HUES64 (cell line): ENCODE measurements around the gene PRR36.

Experiments used
- H3K27ac ChIP-seq: 2 replicates; pipeline ENCODE4 v1.7.0; 2013; ENCODE audit warnings: low read depth, low read length, inconsistent platforms
- H3K27me3 ChIP-seq: 2 replicates; pipeline ENCODE4 v1.6.1; 2013; ENCODE audit warnings: mild to moderate bottlenecking, low read length; ENCODE audit not compliant: insufficient read depth
- H3K36me3 ChIP-seq: 2 replicates; pipeline ENCODE4 v1.6.1; 2013; ENCODE audit warnings: mild to moderate bottlenecking, low read length; ENCODE audit not compliant: insufficient read depth
- H3K4me1 ChIP-seq: 2 replicates; pipeline ENCODE4 v1.6.1; 2013; ENCODE audit warnings: mild to moderate bottlenecking, low read length, moderate library complexity; ENCODE audit not compliant: insufficient read depth
- H3K4me3 ChIP-seq: 2 replicates; pipeline ENCODE4 v1.5.1; 2013; ENCODE audit warnings: mild to moderate bottlenecking, low read length, moderate library complexity
- H3K9ac ChIP-seq: 2 replicates; pipeline ENCODE4 v1.6.1; 2013; ENCODE audit warnings: mild to moderate bottlenecking, low read depth, low read length
- H3K9me3 ChIP-seq: 2 replicates; pipeline ENCODE4 v1.6.1; 2013; ENCODE audit warnings: low read depth, low read length; ENCODE audit not compliant: insufficient read depth
- WGBS: fragments of 150-250, 120-280 bp; methylation state at CpG from one replicate; pipeline ENCODE4 v1.1.7; 2013; ENCODE audit warnings: missing lambda C conversion rate; 5-methylcytosine and 5-hydroxymethylcytosine counted together

Gene PRR36

GRCh38 chr19:7845390-7846154 lies 28.6 kb downstream of the PRR36 start:
- H3K9ac ChIP-seq: no peak overlapping the region
- 0 out of 2 replicates have a peak, but pooled peaks cover 4% of the 10 kb centered on the region for H3K9me3 ChIP-seq
- no peaks in the 10 kb centered on the region for H3K36me3 ChIP-seq
- H3K27me3 ChIP-seq: no peaks in the 10 kb centered on the region
- no peaks in the 10 kb centered on the region for H3K4me1 ChIP-seq
- 89% methylated on average over 20 of the region's 20 CpGs for WGBS
- no peak overlapping the region for H3K27ac ChIP-seq
- H3K4me3 ChIP-seq: no peak overlapping the region

GRCh38 chr19:7844951-7845350 lies 29.2 kb downstream of the PRR36 start:
- Histone ChIP-seq H3K27ac (no peak overlapping the region), H3K4me3 (no peak overlapping the region), H3K36me3 (no peaks in the 10 kb centered on the region), H3K9me3 (0 out of 2 replicates have a peak, but pooled peaks cover 4% of the 10 kb centered on the region), H3K27me3 (no peaks in the 10 kb centered on the region), H3K9ac (no peak overlapping the region), H3K4me1 (no peaks in the 10 kb centered on the region)
- 84% methylated on average over 10 of the region's 10 CpGs for WGBS

GRCh38 chr19:7844405-7844804 lies 29.8 kb downstream of the PRR36 start:
- H3K36me3 ChIP-seq: no peaks in the 10 kb centered on the region
- no peaks in the 10 kb centered on the region for H3K4me1 ChIP-seq
- H3K9me3 ChIP-seq: 0 out of 2 replicates have a peak, but pooled peaks cover 4% of the 10 kb centered on the region
- H3K9ac ChIP-seq: no peak overlapping the region
- H3K4me3 ChIP-seq: no peak overlapping the region
- 81% methylated on average over 5 of the region's 5 CpGs for WGBS
- no peak overlapping the region for H3K27ac ChIP-seq
- H3K27me3 ChIP-seq: no peaks in the 10 kb centered on the region

- Histone ChIP-seq H3K27ac (no peak overlapping the region), H3K36me3 (no peaks in the 10 kb centered on the region), H3K4me1 (no peaks in the 10 kb centered on the region), H3K4me3 (no peak overlapping the region), H3K27me3 (0 out of 2 replicates have a peak, but pooled peaks cover 2% of the 10 kb centered on the region), H3K9me3 (0 out of 2 replicates have a peak, but pooled peaks cover 4% of the 10 kb centered on the region), H3K9ac (no peak overlapping the region)
- WGBS: 90% methylated on average over 6 of the region's 6 CpGs
Measured at GRCh38 chr19:7843521-7843920, 30.7 kb downstream of the PRR36 start.

- no peaks in the 10 kb centered on the region for H3K36me3 ChIP-seq
- 0 out of 2 replicates have a peak, but pooled peaks cover 4% of the 10 kb centered on the region for H3K9me3 ChIP-seq
- H3K27me3 ChIP-seq: 0 out of 2 replicates have a peak, but pooled peaks cover 2% of the 10 kb centered on the region
- no peak overlapping the region for H3K27ac ChIP-seq
- no peaks in the 10 kb centered on the region for H3K4me1 ChIP-seq
- WGBS: 92% methylated on average over 12 of the region's 12 CpGs
- no peak overlapping the region for H3K9ac ChIP-seq
- no peak overlapping the region for H3K4me3 ChIP-seq
Measured at GRCh38 chr19:7842661-7843294, 31.4 kb downstream of the PRR36 start.

- H3K27ac ChIP-seq: no peak overlapping the region
- H3K36me3 ChIP-seq: no peaks in the 10 kb centered on the region
- H3K9me3 ChIP-seq: 0 out of 2 replicates have a peak, but pooled peaks cover 4% of the 10 kb centered on the region
- no peak overlapping the region for H3K4me3 ChIP-seq
- H3K4me1 ChIP-seq: no peaks in the 10 kb centered on the region
- 91% methylated on average over 11 of the region's 11 CpGs for WGBS
- no peak overlapping the region for H3K9ac ChIP-seq
- 0 out of 2 replicates have a peak, but pooled peaks cover 2% of the 10 kb centered on the region for H3K27me3 ChIP-seq
Measured at GRCh38 chr19:7841751-7842660, 32.2 kb downstream of the PRR36 start.

GRCh38 chr19:7840629-7841028 lies 33.6 kb downstream of the PRR36 start:
- Histone ChIP-seq H3K9ac (no peak overlapping the region), H3K27ac (no peak overlapping the region), H3K4me1 (no peaks in the 10 kb centered on the region), H3K36me3 (no peaks in the 10 kb centered on the region), H3K27me3 (0 out of 2 replicates have a peak, but pooled peaks cover 2% of the 10 kb centered on the region), H3K9me3 (0 out of 2 replicates have a peak, but pooled peaks cover 4% of the 10 kb centered on the region), H3K4me3 (no peak overlapping the region)
- WGBS: 96% methylated on average over 8 of the region's 8 CpGs

- WGBS: 90% methylated on average over 6 of the region's 6 CpGs
- no peaks in the 10 kb centered on the region for H3K36me3 ChIP-seq
- H3K27me3 ChIP-seq: 0 out of 2 replicates have a peak, but pooled peaks cover 2% of the 10 kb centered on the region
- no peak overlapping the region for H3K9ac ChIP-seq
- H3K9me3 ChIP-seq: 0 out of 2 replicates have a peak, but pooled peaks cover 4% of the 10 kb centered on the region
- no peaks in the 10 kb centered on the region for H3K4me1 ChIP-seq
- no peak overlapping the region for H3K4me3 ChIP-seq
- H3K27ac ChIP-seq: no peak overlapping the region
Measured at GRCh38 chr19:7839476-7839875, 34.7 kb downstream of the PRR36 start.

- 89% methylated on average over 23 of the region's 23 CpGs for WGBS
- Histone ChIP-seq H3K9me3 (no peaks in the 10 kb centered on the region), H3K4me3 (no peak overlapping the region), H3K9ac (no peak overlapping the region), H3K36me3 (no peaks in the 10 kb centered on the region), H3K27ac (no peak overlapping the region), H3K4me1 (no peaks in the 10 kb centered on the region), H3K27me3 (peaks cover 6% of the 10 kb centered on the region)
Measured at GRCh38 chr19:7833225-7834099, 40.7 kb downstream of the PRR36 start.

- Histone ChIP-seq H3K27ac (no peak overlapping the region), H3K4me3 (no peak overlapping the region), H3K4me1 (no peaks in the 10 kb centered on the region), H3K9ac (no peak overlapping the region), H3K27me3 (peaks cover 10% of the 10 kb centered on the region), H3K36me3 (no peaks in the 10 kb centered on the region), H3K9me3 (no peaks in the 10 kb centered on the region)
- WGBS: 87% methylated on average over 12 of the region's 12 CpGs
Measured at GRCh38 chr19:7832781-7833180, 41.4 kb downstream of the PRR36 start.
